ENCODE results near the gene GTF2F1. TPM values are rescaled to one million over a fixed set of nuclear protein-coding genes. Genes with fewer than 3 reads are reported as not detected.

Gene GTF2F1
- 51.9 and 70.5 TPM in 2 replicates for total RNA-seq

GRCh38 chr19:6393074-6393982 lies at the start of gene GTF2F1:
Gene GTF2F1, minus strand, starts transcription at chr19:6393164. Its CDS starts 169 bp downstream, at chr19:6392995.

GRCh38 chr19:6433663-6434062 lies 40.7 kb upstream of the GTF2F1 start, which contains the start of gene SLC25A41:
Gene SLC25A41, minus strand, starts transcription at chr19:6433763. Its CDS starts 70 bp downstream, at chr19:6433693.

GRCh38 chr19:6424195-6424938 lies 31.4 kb upstream of the GTF2F1 start, which contains the start of gene KHSRP:
Gene KHSRP, minus strand, starts transcription at chr19:6424811. Its CDS starts 110 bp downstream, at chr19:6424701.

GRCh38 chr19:6375411-6376010 lies 17.5 kb downstream of the GTF2F1 start, which contains the start of gene PSPN:
Gene PSPN, minus strand, starts transcription at chr19:6375933. Its CDS starts 84 bp downstream, at chr19:6375849.

GRCh38 chr19:6372594-6373095 lies 20.3 kb downstream of the GTF2F1 start, which contains the start of gene ALKBH7:
Gene ALKBH7, plus strand, starts transcription at chr19:6372794. Its CDS starts 27 bp downstream, at chr19:6372821.

GRCh38 chr19:6333439-6333838 lies 59.5 kb downstream of the GTF2F1 start, which contains the start of gene ACER1:
Gene ACER1, minus strand, starts transcription at chr19:6333612. Its CDS starts 61 bp downstream, at chr19:6333551.

Other genes with a start within 250 kb of the GTF2F1 start
- 3.8 and 5.7 TPM in 2 replicates for gene MLLT1, start 113.2 kb downstream of the GTF2F1 start, total RNA-seq
- not detected in 2 replicates for gene ACER1, start 59.6 kb downstream of the GTF2F1 start, total RNA-seq
- gene CLPP, start 31.6 kb downstream of the GTF2F1 start, total RNA-seq: 37.7 and 49.4 TPM in 2 replicates
- gene ALKBH7, start 20.4 kb downstream of the GTF2F1 start, total RNA-seq: 22.9 and 26.0 TPM in 2 replicates
- gene PSPN, start 17.2 kb downstream of the GTF2F1 start, total RNA-seq: 0.68 and 0.79 TPM in 2 replicates
- 82.6 and 87.7 TPM in 2 replicates for gene KHSRP, start 31.6 kb upstream of the GTF2F1 start, total RNA-seq
- not detected in 2 replicates for gene SLC25A41, start 40.6 kb upstream of the GTF2F1 start, total RNA-seq
- gene SLC25A23, start 66.6 kb upstream of the GTF2F1 start, total RNA-seq: 6.1 and 7.9 TPM in 2 replicates
- not detected in 2 replicates for gene CRB3, start 71.1 kb upstream of the GTF2F1 start, total RNA-seq
- gene DENND1C, start 88.6 kb upstream of the GTF2F1 start, total RNA-seq: not detected in 2 replicates
- not detected in 2 replicates for gene TUBB4A, start 109.1 kb upstream of the GTF2F1 start, total RNA-seq
- 0.19 TPM in 1 of 2 replicates, not detected in the other for gene TNFSF9, start 137.9 kb upstream of the GTF2F1 start, total RNA-seq
- gene CD70, start 198.0 kb upstream of the GTF2F1 start, total RNA-seq: not detected in 2 replicates